PC-3 (cell line): ENCODE results near the gene FLRT1.

Source experiments
- CTCF ChIP-seq: fragments of 300-600 bp; sonication (generic); conservative IDR thresholded peaks from 2 replicates; pipeline ENCODE4 v1.5.1; 2017; ENCODE audit warnings: antibody characterized with exemption, low read depth, mild to moderate bottlenecking, low read length
- EZH2 ChIP-seq: fragments of 300-600 bp; sonication (generic); IDR thresholded peaks from one replicate; pipeline ENCODE4 v1.6.1; 2017; ENCODE audit warnings: antibody characterized with exemption, mild to moderate bottlenecking, low read length; ENCODE audit not compliant: unreplicated experiment

- TF ChIP-seq CTCF = no peak
- TF ChIP-seq EZH2 = no peak
These were observed 46.2 kb downstream of the FLRT1 start for GRCh38 chr11:64081745-64082442.
